A549 treated with CpdA at 1 μM for 4 hours (cell line): ENCODE results near the gene ACR. TPM values are rescaled to one million over a fixed set of nuclear protein-coding genes. Genes with fewer than 3 reads are reported as not detected.

Source experiments
- total RNA-seq: library from RNA; stranded (reverse); fragments of 200-300 nt; extraction: Qiagen RNA extraction; gene quantifications from 5 replicates; pipeline ENCODE4 v1.2.3, GENCODE V29; 2022; ENCODE audit warnings: low read depth

The ACR gene
- total RNA-seq = 0.06 to 0.08 TPM in 2 of 5 replicates, not detected in the others

GRCh38 chr22:50737728-50738648 lies at the start of gene ACR:
Gene ACR, plus strand, starts transcription at chr22:50738204. Its CDS starts 32 bp downstream, at chr22:50738236.

GRCh38 chr22:50783033-50783879 lies 45.3 kb downstream of the ACR start, which contains the start of gene RABL2B:
Gene RABL2B, minus strand, starts transcription at chr22:50783636. Its CDS starts 1,342 bp downstream, at chr22:50782294.

Other genes with a start within 250 kb of the ACR start
- 30.4 to 50.1 TPM (median 44.1 TPM) in 5 replicates for gene LMF2, start 230.5 kb upstream of the ACR start, total RNA-seq
- 33.4 to 40.4 TPM (median 37.2 TPM) in 5 replicates for gene NCAPH2, start 230.0 kb upstream of the ACR start, total RNA-seq
- gene SCO2, start 212.6 kb upstream of the ACR start, total RNA-seq = 1.9 to 6.1 TPM (median 4.8 TPM) in 5 replicates
- gene TYMP, start 208.2 kb upstream of the ACR start, total RNA-seq = 11.3 to 21.2 TPM (median 18.6 TPM) in 5 replicates
- 0.02 to 0.05 TPM (median 0.05 TPM) in 3 of 5 replicates, not detected in the others for gene KLHDC7B, start 192.3 kb upstream of the ACR start, total RNA-seq
- gene SYCE3, start 175.3 kb upstream of the ACR start, total RNA-seq = 0.25 to 0.75 TPM (median 0.46 TPM) in 3 of 5 replicates, not detected in the others
- gene CPT1B, start 159.8 kb upstream of the ACR start, total RNA-seq = 10.5 to 15.7 TPM (median 13.6 TPM) in 5 replicates
- 16.9 to 24.5 TPM (median 19.0 TPM) in 5 replicates for gene CHKB, start 155.4 kb upstream of the ACR start, total RNA-seq
- 2.1 to 4.2 TPM (median 3.8 TPM) in 5 replicates for gene MAPK8IP2, start 137.4 kb upstream of the ACR start, total RNA-seq
- 18.3 to 26.3 TPM (median 21.3 TPM) in 5 replicates for gene ARSA, start 110.1 kb upstream of the ACR start, total RNA-seq
- gene SHANK3, start 65.4 kb upstream of the ACR start, total RNA-seq = 2.6 to 5.3 TPM (median 3.9 TPM) in 5 replicates
- gene RABL2B, start 45.4 kb downstream of the ACR start, total RNA-seq = 15.4 to 24.9 TPM (median 20.8 TPM) in 5 replicates